K562 (cell line): ENCODE results near the gene LEPR. TPM values are rescaled to one million over a fixed set of nuclear protein-coding genes. Genes with fewer than 3 reads are reported as not detected.

Experiments used
- CCNT2 ChIP-seq: IDR thresholded peaks from 2 replicates; pipeline ENCODE4 v1.6.1; 2011; ENCODE audit warnings: borderline replicate concordance, low read depth, mild to moderate bottlenecking, moderate library complexity, mixed read lengths, low read length; ENCODE audit not compliant: insufficient read length; ENCODE audit errors: extremely low read depth
- FOXJ3 ChIP-seq: sonication (generic); formaldehyde crosslinking; IDR thresholded peaks from 2 replicates; pipeline ENCODE4 v1.4.0; 2020; ENCODE audit warnings: mild to moderate bottlenecking, missing genetic modification reagents
- FOXM1 ChIP-seq, 2 experiments: fragments of 450-650 bp in 1 of 2; sonication (generic) in 1 of 2; formaldehyde crosslinking in 1 of 2; IDR thresholded peaks; 2 replicates each; pipeline versions ENCODE4 v1.6.1 to v1.9.0; 2017 to 2022; ENCODE audit warnings: low read depth in 2 of 2, mild to moderate bottlenecking in 2 of 2, missing genetic modification reagents in 1 of 2, moderate library complexity in 1 of 2
- HMG20B ChIP-seq: fragments of 250-450 bp; sonication (Bioruptor Pico); IDR thresholded peaks from 2 replicates; pipeline ENCODE4 v1.5.0; 2021; ENCODE audit warnings: mild to moderate bottlenecking
- IRF2 ChIP-seq: sonication (generic); formaldehyde crosslinking; IDR thresholded peaks from 2 replicates; pipeline ENCODE4 v1.8.1; 2022; ENCODE audit warnings: mild to moderate bottlenecking, missing genetic modification reagents
- MCM7 ChIP-seq, 2 experiments: fragments of 450-650 bp; IDR thresholded peaks; 2 replicates each; pipeline ENCODE4 v1.6.1; 2016 to 2018
- PCBP1 ChIP-seq: fragments of 200-400 bp; formaldehyde crosslinking; IDR thresholded peaks from 2 replicates; pipeline ENCODE4 v1.6.1; 2018; ENCODE audit warnings: mild to moderate bottlenecking, low read depth, low read length; ENCODE audit not compliant: poor library complexity, severe bottlenecking
- PTRF ChIP-seq: fragments of 450-650 bp; IDR thresholded peaks from 2 replicates; pipeline ENCODE4 v1.6.1; 2016; ENCODE audit warnings: mild to moderate bottlenecking, missing genetic modification characterization, missing compliant biosample characterization
- SETDB1 ChIP-seq: IDR thresholded peaks from one replicate; pipeline ENCODE4 v1.6.1; 2012; ENCODE audit warnings: low read length, control low read depth, inconsistent platforms
- SOX6 ChIP-seq: fragments of 450-650 bp; IDR thresholded peaks from 2 replicates; pipeline ENCODE4 v1.6.1; 2014; ENCODE audit warnings: mild to moderate bottlenecking
- SRSF9 ChIP-seq: fragments of 200-400 bp; formaldehyde crosslinking; IDR thresholded peaks from 2 replicates; pipeline ENCODE4 v1.6.1; 2017; ENCODE audit warnings: low read depth, low read length, borderline replicate concordance
- TCF7L2 ChIP-seq: fragments of 150-350 bp; IDR thresholded peaks from 2 replicates; pipeline ENCODE4 v1.6.1; 2016; ENCODE audit warnings: low read depth, mild to moderate bottlenecking, low read length, moderate library complexity
- TOE1 ChIP-seq, 2 experiments: fragments of 450-650 bp in 1 of 2; sonication (generic) in 1 of 2; formaldehyde crosslinking in 1 of 2; IDR thresholded peaks; 2 replicates each; pipeline versions ENCODE4 v1.7.1 to v1.8.0; 2016 to 2022; ENCODE audit warnings: borderline replicate concordance in 2 of 2, mild to moderate bottlenecking in 2 of 2, antibody characterized with exemption in 1 of 2, inconsistent platforms in 1 of 2, low read depth in 1 of 2, missing genetic modification reagents in 1 of 2, moderate library complexity in 1 of 2
- ZNF584 ChIP-seq: fragments of 200-800 bp; sonication (Bioruptor generic); IDR thresholded peaks from 2 replicates; pipeline ENCODE4 v1.6.1; 2016; ENCODE audit warnings: low read depth, mild to moderate bottlenecking, missing genetic modification characterization, missing compliant biosample characterization
- polyA plus RNA-seq, 8 experiments: library from polyadenylated mRNA; depleted of rRNA in 4 of 8; stranded (reverse) in 5 of 8; unstranded in 3 of 8; fragments of >200 nt; fragmentation: Nextera tagmentation in 2 of 8; fragmentation: Illumina TruSeq in 1 of 8; extraction: Ambion mirVana in 2 of 8; extraction: Trizol in 1 of 8; gene quantifications; 2 replicates each; pipeline versions ENCODE4 v1.2.1 to v1.2.3, GENCODE V29; 2011 to 2014; ENCODE audit warnings: inconsistent platforms in 1 of 8, missing spikeins in 1 of 8
- total RNA-seq, 7 experiments: library from RNA; depleted of rRNA in 6 of 7; stranded (reverse); fragments of >200 nt in 6 of 7; fragmentation: Illumina TruSeq in 2 of 7; extraction: Trizol in 2 of 7; gene quantifications; 2 replicates each; pipeline versions ENCODE4 v1.2.1 to v1.2.3, GENCODE V29; 2011 to 2021; ENCODE audit warnings: low replicate concordance in 1 of 7
- TF ChIP-seq, protein P1 (sequence below): sonication (generic); formaldehyde crosslinking; IDR thresholded peaks from 2 replicates; pipeline ENCODE4 v1.8.0; 2022; ENCODE audit warnings: missing genetic modification reagents, mild to moderate bottlenecking, moderate library complexity, borderline replicate concordance
- TF ChIP-seq, protein P2 (sequence below): sonication (generic); formaldehyde crosslinking; IDR thresholded peaks from 2 replicates; pipeline ENCODE4 v1.8.1; 2023; ENCODE audit warnings: mild to moderate bottlenecking, missing genetic modification reagents, moderate library complexity
- TF ChIP-seq, protein P3 (sequence below): fragments of 250-450 bp; sonication (Bioruptor Pico); IDR thresholded peaks from 2 replicates; pipeline ENCODE4 v1.8.0; 2022; ENCODE audit warnings: moderate library complexity, mild to moderate bottlenecking, inconsistent platforms
- TF ChIP-seq, protein P4 (sequence below): sonication (generic); formaldehyde crosslinking; IDR thresholded peaks from 2 replicates; pipeline ENCODE4 v1.9.0; 2022; ENCODE audit warnings: mild to moderate bottlenecking, missing genetic modification reagents
- TF ChIP-seq, protein P5 (sequence below): sonication (generic); formaldehyde crosslinking; IDR thresholded peaks from 2 replicates; pipeline ENCODE4 v1.8.0; 2022; ENCODE audit warnings: mild to moderate bottlenecking, missing genetic modification reagents
- TF ChIP-seq, protein P6 (sequence below): IDR thresholded peaks from 2 replicates; pipeline ENCODE4 v1.6.1; 2014; ENCODE audit warnings: antibody characterized with exemption

LEPR gene
- total and polyA plus RNA-seq, 9 of the 15 experiments (the other 6 are each of a cell fraction or from before 2014, with no cell fraction given), result 12.2 to 111 (median 43.1) TPM

DNA sequence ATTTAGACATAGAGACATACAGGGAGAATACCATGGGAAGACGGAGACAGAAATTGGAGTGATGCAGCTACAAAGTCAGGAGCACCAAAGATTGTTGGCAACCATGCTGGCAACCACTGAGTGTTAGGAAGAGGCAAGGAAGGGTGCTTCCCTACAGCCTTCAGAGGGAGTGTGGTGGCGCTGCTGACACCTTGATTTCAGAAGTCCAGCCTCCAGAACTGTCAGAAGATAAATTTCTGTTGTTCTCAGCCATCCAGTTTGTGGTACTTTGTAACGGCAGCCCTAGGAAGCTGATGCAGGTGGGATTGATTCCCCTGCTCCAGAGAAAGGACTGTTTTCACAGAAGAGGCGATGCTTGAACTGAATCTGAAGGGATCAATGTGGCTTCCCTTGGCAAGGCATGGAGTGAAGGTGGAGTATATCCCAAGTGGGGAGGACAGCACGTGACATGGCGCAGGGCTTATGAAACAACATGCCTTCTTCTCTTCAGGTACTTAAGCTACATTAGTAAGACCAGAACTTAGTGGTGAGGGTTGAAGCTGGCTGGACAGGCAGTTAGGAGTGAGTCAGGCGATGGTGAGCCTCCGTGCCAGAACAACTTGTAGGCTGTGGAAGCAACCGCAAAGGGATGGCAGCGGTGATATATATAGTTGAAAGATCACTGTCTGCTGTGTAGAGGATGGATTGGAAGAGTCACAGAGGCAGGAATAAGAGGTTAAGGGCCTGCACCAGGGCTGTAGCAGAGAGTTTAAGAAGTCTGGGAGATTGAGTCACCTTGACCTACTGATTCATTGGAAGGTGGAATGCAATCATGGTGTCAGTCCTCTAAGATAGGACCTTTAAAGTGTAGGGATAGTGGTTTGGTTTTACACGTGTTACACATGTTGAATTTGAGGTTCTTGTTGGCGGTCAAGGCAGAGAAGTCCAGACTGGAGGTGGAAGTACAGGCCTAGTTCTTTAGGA lies 2.1 kb downstream of the LEPR start (continued):
- TF ChIP-seq, protein P1, sequence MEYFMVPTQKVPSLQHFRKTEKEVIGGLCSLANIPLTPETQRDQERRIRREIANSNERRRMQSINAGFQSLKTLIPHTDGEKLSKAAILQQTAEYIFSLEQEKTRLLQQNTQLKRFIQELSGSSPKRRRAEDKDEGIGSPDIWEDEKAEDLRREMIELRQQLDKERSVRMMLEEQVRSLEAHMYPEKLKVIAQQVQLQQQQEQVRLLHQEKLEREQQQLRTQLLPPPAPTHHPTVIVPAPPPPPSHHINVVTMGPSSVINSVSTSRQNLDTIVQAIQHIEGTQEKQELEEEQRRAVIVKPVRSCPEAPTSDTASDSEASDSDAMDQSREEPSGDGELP (CRISPR knock-in tag), result no peak
- TF ChIP-seq FOXJ3, result no peak
- TF ChIP-seq, protein P2, sequence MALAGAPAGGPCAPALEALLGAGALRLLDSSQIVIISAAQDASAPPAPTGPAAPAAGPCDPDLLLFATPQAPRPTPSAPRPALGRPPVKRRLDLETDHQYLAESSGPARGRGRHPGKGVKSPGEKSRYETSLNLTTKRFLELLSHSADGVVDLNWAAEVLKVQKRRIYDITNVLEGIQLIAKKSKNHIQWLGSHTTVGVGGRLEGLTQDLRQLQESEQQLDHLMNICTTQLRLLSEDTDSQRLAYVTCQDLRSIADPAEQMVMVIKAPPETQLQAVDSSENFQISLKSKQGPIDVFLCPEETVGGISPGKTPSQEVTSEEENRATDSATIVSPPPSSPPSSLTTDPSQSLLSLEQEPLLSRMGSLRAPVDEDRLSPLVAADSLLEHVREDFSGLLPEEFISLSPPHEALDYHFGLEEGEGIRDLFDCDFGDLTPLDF, result no peak
- peak; percentile 25; the same call in 1 of the 2 replicates for TF ChIP-seq SOX6
- no peak for TF ChIP-seq FOXM1 (IDR thresholded peaks at IDR 0.05; ENCODE audit: low read depth)
- TF ChIP-seq FOXM1 (CRISPR knock-in tag; IDR thresholded peaks at IDR 0.05; ENCODE audit: low read depth), result no peak
- TF ChIP-seq, protein P3, sequence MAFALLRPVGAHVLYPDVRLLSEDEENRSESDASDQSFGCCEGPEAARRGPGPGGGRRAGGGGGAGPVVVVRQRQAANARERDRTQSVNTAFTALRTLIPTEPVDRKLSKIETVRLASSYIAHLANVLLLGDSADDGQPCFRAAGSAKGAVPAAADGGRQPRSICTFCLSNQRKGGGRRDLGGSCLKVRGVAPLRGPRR (CRISPR knock-in tag), result no peak
- no peak for TF ChIP-seq IRF2 (CRISPR knock-in tag)
- no peak for TF ChIP-seq SETDB1
- no peak for TF ChIP-seq TCF7L2
- TF ChIP-seq, protein P4, sequence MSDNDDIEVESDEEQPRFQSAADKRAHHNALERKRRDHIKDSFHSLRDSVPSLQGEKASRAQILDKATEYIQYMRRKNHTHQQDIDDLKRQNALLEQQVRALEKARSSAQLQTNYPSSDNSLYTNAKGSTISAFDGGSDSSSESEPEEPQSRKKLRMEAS (CRISPR knock-in tag), result no peak; the same call in 1 of the 2 replicates
- no peak for TF ChIP-seq PTRF (tag)
- no peak for TF ChIP-seq SRSF9
- TF ChIP-seq PCBP1, result no peak
- no peak for TF ChIP-seq ZNF584 (CRISPR knock-in tag)
- no peak for TF ChIP-seq HMG20B (CRISPR knock-in tag)
- peak; percentile 68; the same call in 1 of the 2 replicates for TF ChIP-seq TOE1 (IDR thresholded peaks at IDR 0.05; ENCODE audit: borderline replicate concordance)
- TF ChIP-seq TOE1 (CRISPR knock-in tag; IDR thresholded peaks at IDR 0.05; ENCODE audit: borderline replicate concordance, low read depth), result no peak
- TF ChIP-seq MCM7 (IDR thresholded peaks at IDR 0.05), result no peak
- TF ChIP-seq, protein P5, sequence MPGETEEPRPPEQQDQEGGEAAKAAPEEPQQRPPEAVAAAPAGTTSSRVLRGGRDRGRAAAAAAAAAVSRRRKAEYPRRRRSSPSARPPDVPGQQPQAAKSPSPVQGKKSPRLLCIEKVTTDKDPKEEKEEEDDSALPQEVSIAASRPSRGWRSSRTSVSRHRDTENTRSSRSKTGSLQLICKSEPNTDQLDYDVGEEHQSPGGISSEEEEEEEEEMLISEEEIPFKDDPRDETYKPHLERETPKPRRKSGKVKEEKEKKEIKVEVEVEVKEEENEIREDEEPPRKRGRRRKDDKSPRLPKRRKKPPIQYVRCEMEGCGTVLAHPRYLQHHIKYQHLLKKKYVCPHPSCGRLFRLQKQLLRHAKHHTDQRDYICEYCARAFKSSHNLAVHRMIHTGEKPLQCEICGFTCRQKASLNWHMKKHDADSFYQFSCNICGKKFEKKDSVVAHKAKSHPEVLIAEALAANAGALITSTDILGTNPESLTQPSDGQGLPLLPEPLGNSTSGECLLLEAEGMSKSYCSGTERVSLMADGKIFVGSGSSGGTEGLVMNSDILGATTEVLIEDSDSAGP (CRISPR knock-in tag), result no peak
- TF ChIP-seq, protein P6, sequence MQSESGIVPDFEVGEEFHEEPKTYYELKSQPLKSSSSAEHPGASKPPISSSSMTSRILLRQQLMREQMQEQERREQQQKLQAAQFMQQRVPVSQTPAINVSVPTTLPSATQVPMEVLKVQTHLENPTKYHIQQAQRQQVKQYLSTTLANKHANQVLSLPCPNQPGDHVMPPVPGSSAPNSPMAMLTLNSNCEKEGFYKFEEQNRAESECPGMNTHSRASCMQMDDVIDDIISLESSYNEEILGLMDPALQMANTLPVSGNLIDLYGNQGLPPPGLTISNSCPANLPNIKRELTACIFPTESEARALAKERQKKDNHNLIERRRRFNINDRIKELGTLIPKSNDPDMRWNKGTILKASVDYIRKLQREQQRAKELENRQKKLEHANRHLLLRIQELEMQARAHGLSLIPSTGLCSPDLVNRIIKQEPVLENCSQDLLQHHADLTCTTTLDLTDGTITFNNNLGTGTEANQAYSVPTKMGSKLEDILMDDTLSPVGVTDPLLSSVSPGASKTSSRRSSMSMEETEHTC, result no peak
- no peak for TF ChIP-seq CCNT2
